PC-3 (cell line): Measurements from ENCODE around the gene CCDC187. TPM values are rescaled to one million over a fixed set of nuclear protein-coding genes. Genes with fewer than 3 reads are reported as not detected.

ENCODE experiments used
- ATAC-seq: fragments of 200-7000 bp; cut with Tn5 transposase; 2 replicates; pipeline ENCODE4 v1.9.1; 2020; ENCODE audit warnings: mild to moderate bottlenecking, moderate library complexity
- BruUV-seq: library from RNA; stranded (reverse); fragments of 400-500 nt; replicated peaks from 2 replicates; lab custom pipeline; 2021; lab: Mats Ljungman, UMichigan
- CTCF ChIA-PET: fragments of 300-600 bp; sonication (Branson Sonifier 250); formaldehyde crosslinking; loops from one replicate; lab custom pipeline; 2022; ENCODE audit warnings: antibody characterized with exemption; lab: Charles Lee
- POLR2A ChIA-PET: fragments of 300-600 bp; sonication (Branson Sonifier 250); formaldehyde crosslinking; loops from one replicate; lab custom pipeline; 2022; ENCODE audit warnings: antibody characterized with exemption; ENCODE audit not compliant: unreplicated experiment; lab: Charles Lee
- DNase-seq: peaks from one replicate; pipeline ENCODE4 v3.0.0-alpha.2; 2015
- H2AFZ ChIP-seq: fragments of 300-600 bp; sonication (generic); 2 replicates; pipeline ENCODE4 v1.6.0; 2016; ENCODE audit warnings: antibody characterized with exemption, low read length
- H3F3A ChIP-seq: fragments of 300-600 bp; sonication (generic); one replicate; pipeline ENCODE4 v1.6.0; 2017; ENCODE audit warnings: antibody characterized with exemption, low read length, control low read depth, mild to moderate bottlenecking; ENCODE audit not compliant: unreplicated experiment
- H3K27ac ChIP-seq: fragments of 300-600 bp; sonication (generic); 2 replicates; pipeline ENCODE4 v1.5.1; 2016; ENCODE audit warnings: mild to moderate bottlenecking, low read length
- H3K27me3 ChIP-seq: fragments of 300-600 bp; sonication (generic); 2 replicates; pipeline ENCODE4 v1.6.1; 2016; ENCODE audit warnings: low read length, mixed read lengths
- H3K36me3 ChIP-seq: fragments of 300-600 bp; sonication (generic); 2 replicates; pipeline ENCODE4 v1.6.1; 2016; ENCODE audit warnings: low read depth, mixed run types, low read length, mixed read lengths
- H3K4me1 ChIP-seq: fragments of 300-600 bp; sonication (generic); 2 replicates; pipeline ENCODE4 v1.5.1; 2016; ENCODE audit warnings: low read length; ENCODE audit not compliant: insufficient read depth
- H3K4me2 ChIP-seq: fragments of 300-600 bp; sonication (generic); 2 replicates; pipeline ENCODE4 v1.6.0; 2016; ENCODE audit warnings: low read length
- H3K4me3 ChIP-seq: fragments of 300-600 bp; sonication (generic); 2 replicates; pipeline ENCODE4 v1.5.1; 2016; ENCODE audit warnings: mild to moderate bottlenecking, low read length, mixed read lengths
- H3K79me2 ChIP-seq: fragments of 300-600 bp; sonication (generic); 2 replicates; pipeline ENCODE4 v1.6.1; 2017; ENCODE audit warnings: low read length, mixed read lengths
- H3K9ac ChIP-seq: fragments of 300-600 bp; sonication (generic); 2 replicates; pipeline ENCODE4 v1.6.0; 2016; ENCODE audit warnings: mild to moderate bottlenecking, low read length
- H3K9me2 ChIP-seq: fragments of 300-600 bp; sonication (generic); replicated peaks from 2 replicates; pipeline ENCODE4 v1.6.1; 2016; ENCODE audit warnings: mixed run types, low read length, mixed read lengths
- H3K9me3 ChIP-seq: fragments of 300-600 bp; sonication (generic); 2 replicates; pipeline ENCODE4 v1.6.1; 2016; ENCODE audit warnings: low read length, mixed read lengths
- H4K20me1 ChIP-seq: fragments of 300-600 bp; sonication (generic); 2 replicates; pipeline ENCODE4 v1.6.1; 2016; ENCODE audit warnings: low read length, mixed read lengths
- CTCF ChIP-seq: fragments of 300-600 bp; sonication (generic); conservative IDR thresholded peaks from 2 replicates; pipeline ENCODE4 v1.5.1; 2017; ENCODE audit warnings: antibody characterized with exemption, low read depth, mild to moderate bottlenecking, low read length
- EZH2 ChIP-seq: fragments of 300-600 bp; sonication (generic); IDR thresholded peaks from one replicate; pipeline ENCODE4 v1.6.1; 2017; ENCODE audit warnings: antibody characterized with exemption, mild to moderate bottlenecking, low read length; ENCODE audit not compliant: unreplicated experiment
- EZH2phosphoT487 ChIP-seq: fragments of 300-600 bp; sonication (generic); IDR thresholded peaks from 2 replicates; pipeline ENCODE4 v1.6.1; 2018; ENCODE audit warnings: mild to moderate bottlenecking, antibody characterized with exemption, low read length, borderline replicate concordance
- intact Hi-C: fragments of 100-400 bp; cut with micrococcal nuclease; formaldehyde crosslinking; loops from 2 replicates; pipeline ENCODE4 v1.9.0; 2023
- total RNA-seq: library from RNA; depleted of rRNA; stranded (reverse); fragments of >200 nt; gene quantifications from 2 replicates; pipeline ENCODE4 v1.2.3, GENCODE V29; 2014

CCDC187 gene
- total RNA-seq, 1 experiment from 2014 or later, result 0.04 TPM

GRCh38 chr9:136279471-136279870, 24.4 kb downstream of the CCDC187 start:
- CTCF ChIA-PET, result no interaction called here
- DNase-seq, result no peak
- Histone ChIP-seq H3K79me2 (no peaks in the 10 kb centered on the region), H2AFZ (no peak overlapping the region), H3K9me2 (no peaks in the 10 kb centered on the region), H3F3A (no peaks in the 10 kb centered on the region), H4K20me1 (no peaks in the 10 kb centered on the region), H3K4me3 (no peak overlapping the region), H3K9me3 (no peaks in the 10 kb centered on the region), H3K36me3 (no peaks in the 10 kb centered on the region), H3K9ac (no peak overlapping the region), H3K27me3 (no peaks in the 10 kb centered on the region), H3K27ac (no peak overlapping the region), H3K4me2 (no peak overlapping the region), H3K4me1 (peaks cover 5% of the 10 kb centered on the region; the same call in 1 of the 2 replicates)
- POLR2A ChIA-PET, result no interaction called here
- BruUV-seq, result no TSS peak
- ATAC-seq, result no peak
- TF ChIP-seq CTCF (no peak), EZH2 (no peak), EZH2phosphoT487 (no peak)
- intact Hi-C loops, result no loop called here

- intact Hi-C loops, result no loop called here
- Histone ChIP-seq H3F3A (no peaks in the 10 kb centered on the region), H3K4me2 (no peak overlapping the region), H3K36me3 (no peaks in the 10 kb centered on the region), H3K9me3 (no peaks in the 10 kb centered on the region), H3K27me3 (no peaks in the 10 kb centered on the region), H4K20me1 (no peaks in the 10 kb centered on the region), H3K4me3 (no peak overlapping the region), H3K79me2 (no peaks in the 10 kb centered on the region), H3K9me2 (no peaks in the 10 kb centered on the region), H2AFZ (no peak overlapping the region), H3K27ac (no peak overlapping the region), H3K9ac (no peak overlapping the region), H3K4me1 (peaks cover 5% of the 10 kb centered on the region; the same call in 1 of the 2 replicates)
- TF ChIP-seq EZH2 (no peak), CTCF (no peak), EZH2phosphoT487 (no peak)
- POLR2A ChIA-PET, result no interaction called here
- CTCF ChIA-PET, result no interaction called here
- no peak for DNase-seq
- no peak for ATAC-seq
- no TSS peak for BruUV-seq
These were observed 25.0 kb downstream of the CCDC187 start for GRCh38 chr9:136278894-136279293.

- Histone ChIP-seq H3K9me3 (no peaks in the 10 kb centered on the region), H2AFZ (no peak overlapping the region), H3K9me2 (no peaks in the 10 kb centered on the region), H3K9ac (no peak overlapping the region), H3F3A (no peaks in the 10 kb centered on the region), H3K36me3 (no peaks in the 10 kb centered on the region), H3K4me3 (no peak overlapping the region), H3K4me1 (peaks cover 2% of the 10 kb centered on the region; the same call in 1 of the 2 replicates), H3K4me2 (no peak overlapping the region), H3K79me2 (no peaks in the 10 kb centered on the region), H3K27me3 (no peaks in the 10 kb centered on the region), H4K20me1 (no peaks in the 10 kb centered on the region), H3K27ac (no peak overlapping the region)
- ChIA-PET CTCF (no interaction called here), POLR2A (no interaction called here)
- no TSS peak for BruUV-seq
- DNase-seq, result no peak
- ATAC-seq, result no peak
- intact Hi-C loops, result no loop called here
- TF ChIP-seq CTCF, result no peak
- no peak for TF ChIP-seq EZH2phosphoT487
- TF ChIP-seq EZH2, result no peak
These were observed 25.7 kb downstream of the CCDC187 start for GRCh38 chr9:136278221-136278620.
